Fibroblast of the aortic adventitia (primary cell): ENCODE measurements around the gene SLC44A2. TPM values are rescaled to one million over a fixed set of nuclear protein-coding genes. Genes with fewer than 3 reads are reported as not detected.

Source experiments
- DNase-seq: peaks from one replicate; pipeline ENCODE4 v3.0.0-alpha.2; 2010; ENCODE audit warnings: low read depth
- H3K4me3 ChIP-seq: 2 replicates; pipeline ENCODE4 v1.5.1; 2011; ENCODE audit warnings: low read depth, mild to moderate bottlenecking, control low read depth, low read length, moderate library complexity
- total RNA-seq: library from RNA; depleted of rRNA; stranded (reverse); fragments of >200 nt; gene quantifications from 2 replicates; pipeline ENCODE4 v1.2.3, GENCODE V29; 2012; ENCODE audit warnings: low replicate concordance
- TF ChIP-seq, protein P1 (sequence below): IDR thresholded peaks from 2 replicates; pipeline ENCODE4 v1.5.1; 2011; ENCODE audit warnings: mild to moderate bottlenecking, low read length, control low read depth, inconsistent platforms; ENCODE audit not compliant: insufficient read depth

The SLC44A2 gene
- total RNA-seq, 1 donor = 48.2 TPM

DNA sequence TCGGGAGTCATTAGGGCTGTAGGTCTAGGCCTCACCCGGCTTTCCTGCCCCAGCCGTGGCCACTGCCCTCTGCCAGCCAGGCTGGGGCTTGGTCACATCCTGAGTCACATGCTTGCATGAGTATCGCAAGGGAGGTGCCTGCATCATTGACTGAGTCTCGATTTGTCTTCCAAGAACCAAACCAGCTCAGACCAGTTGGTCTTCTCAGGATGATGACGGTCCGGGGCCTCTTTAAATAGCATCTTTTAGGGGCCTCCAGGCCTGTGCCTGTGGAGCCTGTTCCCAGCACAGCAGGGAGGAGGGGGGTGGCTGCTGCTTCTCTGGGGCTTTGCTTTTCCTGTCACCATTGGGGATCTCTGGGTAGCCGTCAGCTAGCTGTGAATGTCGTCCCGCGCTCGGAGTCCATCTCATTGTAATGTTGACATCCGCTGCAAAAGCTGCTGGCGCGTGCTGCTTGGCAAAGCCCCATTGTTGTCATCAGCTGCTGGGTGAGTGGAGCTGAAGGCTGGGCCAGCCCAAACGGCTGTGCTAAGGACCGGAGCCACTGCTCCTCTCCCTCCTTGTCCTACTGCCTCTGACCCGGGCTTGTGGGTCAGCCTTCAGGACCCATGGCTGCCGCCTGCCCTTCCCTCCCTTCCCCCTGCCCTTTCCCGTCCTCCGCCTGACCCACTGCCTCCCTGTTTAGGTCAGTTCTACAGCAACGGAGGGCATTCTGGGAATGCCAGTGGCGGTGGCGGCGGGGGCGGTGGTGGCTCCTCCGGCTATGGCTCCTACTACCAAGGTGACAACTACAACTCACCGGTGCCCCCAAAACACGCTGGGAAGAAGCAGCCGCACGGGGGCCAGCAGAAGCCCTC is 61.5 kb downstream of the SLC44A2 start:
- DNase-seq = peak; percentile 85
- no peak overlapping the region for H3K4me3 ChIP-seq
- TF ChIP-seq, protein P1, sequence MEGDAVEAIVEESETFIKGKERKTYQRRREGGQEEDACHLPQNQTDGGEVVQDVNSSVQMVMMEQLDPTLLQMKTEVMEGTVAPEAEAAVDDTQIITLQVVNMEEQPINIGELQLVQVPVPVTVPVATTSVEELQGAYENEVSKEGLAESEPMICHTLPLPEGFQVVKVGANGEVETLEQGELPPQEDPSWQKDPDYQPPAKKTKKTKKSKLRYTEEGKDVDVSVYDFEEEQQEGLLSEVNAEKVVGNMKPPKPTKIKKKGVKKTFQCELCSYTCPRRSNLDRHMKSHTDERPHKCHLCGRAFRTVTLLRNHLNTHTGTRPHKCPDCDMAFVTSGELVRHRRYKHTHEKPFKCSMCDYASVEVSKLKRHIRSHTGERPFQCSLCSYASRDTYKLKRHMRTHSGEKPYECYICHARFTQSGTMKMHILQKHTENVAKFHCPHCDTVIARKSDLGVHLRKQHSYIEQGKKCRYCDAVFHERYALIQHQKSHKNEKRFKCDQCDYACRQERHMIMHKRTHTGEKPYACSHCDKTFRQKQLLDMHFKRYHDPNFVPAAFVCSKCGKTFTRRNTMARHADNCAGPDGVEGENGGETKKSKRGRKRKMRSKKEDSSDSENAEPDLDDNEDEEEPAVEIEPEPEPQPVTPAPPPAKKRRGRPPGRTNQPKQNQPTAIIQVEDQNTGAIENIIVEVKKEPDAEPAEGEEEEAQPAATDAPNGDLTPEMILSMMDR = no peak

DNA sequence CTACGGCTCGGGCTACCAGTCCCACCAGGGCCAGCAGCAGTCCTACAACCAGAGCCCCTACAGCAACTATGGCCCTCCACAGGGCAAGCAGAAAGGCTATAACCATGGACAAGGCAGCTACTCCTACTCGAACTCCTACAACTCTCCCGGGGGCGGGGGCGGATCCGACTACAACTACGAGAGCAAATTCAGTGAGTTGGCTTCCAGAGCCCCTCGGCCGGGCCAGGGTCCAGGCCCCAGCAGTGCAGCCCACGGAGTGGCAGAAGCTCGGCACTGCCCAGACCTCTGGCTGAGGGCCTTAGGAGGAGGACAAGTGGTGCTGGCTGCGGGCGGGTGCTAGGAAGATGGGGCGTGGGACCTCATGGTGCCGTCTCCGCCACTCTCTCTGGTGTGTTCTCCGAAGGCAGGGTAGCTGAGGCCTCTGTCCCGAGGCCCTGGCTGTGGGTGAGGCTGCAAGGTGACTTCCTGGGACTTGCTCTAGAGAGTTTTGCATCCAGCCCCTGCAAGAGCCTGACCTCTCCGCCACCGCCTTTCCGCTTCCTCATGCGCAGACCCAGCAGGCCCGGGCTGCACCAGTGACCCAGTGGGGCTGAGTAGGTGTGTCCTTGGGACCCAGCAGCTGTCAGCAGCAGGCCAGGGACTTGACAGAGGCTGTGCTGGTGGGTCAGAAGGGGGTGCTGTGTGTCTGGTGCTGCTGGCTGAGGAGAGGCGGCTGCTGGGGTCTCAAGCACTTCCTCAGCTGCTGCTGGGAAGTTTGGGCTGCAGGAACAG is 62.4 kb downstream of the SLC44A2 start:
- no peak for DNase-seq
- TF ChIP-seq, protein P1 = no peak
- no peak overlapping the region for H3K4me3 ChIP-seq

DNA sequence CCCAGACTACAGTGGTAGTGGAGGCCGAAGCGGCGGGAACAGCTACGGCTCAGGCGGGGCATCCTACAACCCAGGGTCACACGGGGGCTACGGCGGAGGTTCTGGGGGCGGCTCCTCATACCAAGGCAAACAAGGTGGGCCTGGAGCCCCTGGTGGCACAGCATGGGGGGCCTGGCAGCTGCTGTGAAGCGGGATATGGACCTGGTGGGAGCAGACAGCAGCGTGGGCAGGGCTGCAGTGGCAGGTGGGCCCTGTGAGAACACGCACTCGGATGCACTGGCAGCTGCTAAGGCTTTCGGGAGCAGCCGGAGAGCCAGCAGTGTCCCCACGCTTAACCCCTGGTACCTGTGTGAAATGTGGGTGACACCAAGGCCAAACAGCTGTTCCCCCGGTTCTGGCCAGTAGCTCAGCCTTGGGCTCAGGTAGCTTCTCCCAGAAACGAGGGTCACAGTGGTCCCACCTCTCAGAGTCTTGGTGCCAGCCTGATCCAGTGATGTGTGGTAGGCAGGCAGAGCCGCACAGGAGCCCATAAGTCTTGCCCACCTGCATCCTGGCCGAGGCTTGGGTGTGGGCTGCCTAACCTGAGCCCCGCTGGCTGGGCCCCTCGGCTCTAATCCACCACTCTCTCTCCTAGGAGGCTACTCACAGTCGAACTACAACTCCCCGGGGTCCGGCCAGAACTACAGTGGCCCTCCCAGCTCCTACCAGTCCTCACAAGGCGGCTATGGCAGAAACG is 63.4 kb downstream of the SLC44A2 start:
- TF ChIP-seq, protein P1 = no peak
- no peak overlapping the region for H3K4me3 ChIP-seq
- no peak for DNase-seq

DNA sequence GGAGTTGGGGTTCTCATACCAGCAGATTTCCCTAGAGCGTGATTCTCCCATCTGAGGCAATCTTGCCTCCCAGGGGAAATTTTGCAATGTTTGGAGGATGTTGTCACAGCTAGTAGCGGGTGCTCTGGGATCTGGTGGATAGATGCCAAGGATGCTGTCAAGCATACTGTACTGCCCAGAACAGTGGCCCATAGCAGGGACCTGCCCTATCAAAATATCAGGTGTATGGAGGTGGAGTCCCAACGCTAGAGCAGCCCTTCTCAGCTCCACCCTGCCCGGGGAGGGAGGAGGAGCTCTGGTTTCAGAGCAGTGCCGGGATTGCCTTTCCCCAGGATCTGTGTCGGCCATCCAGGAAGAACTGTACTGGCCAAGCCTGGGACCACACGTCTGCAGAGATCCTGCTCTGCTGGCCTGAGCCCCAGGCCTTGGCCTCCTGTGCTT is 65.0 kb downstream of the SLC44A2 start:
- TF ChIP-seq, protein P1 = no peak
- no peak overlapping the region for H3K4me3 ChIP-seq
- DNase-seq = peak; percentile 51

DNA sequence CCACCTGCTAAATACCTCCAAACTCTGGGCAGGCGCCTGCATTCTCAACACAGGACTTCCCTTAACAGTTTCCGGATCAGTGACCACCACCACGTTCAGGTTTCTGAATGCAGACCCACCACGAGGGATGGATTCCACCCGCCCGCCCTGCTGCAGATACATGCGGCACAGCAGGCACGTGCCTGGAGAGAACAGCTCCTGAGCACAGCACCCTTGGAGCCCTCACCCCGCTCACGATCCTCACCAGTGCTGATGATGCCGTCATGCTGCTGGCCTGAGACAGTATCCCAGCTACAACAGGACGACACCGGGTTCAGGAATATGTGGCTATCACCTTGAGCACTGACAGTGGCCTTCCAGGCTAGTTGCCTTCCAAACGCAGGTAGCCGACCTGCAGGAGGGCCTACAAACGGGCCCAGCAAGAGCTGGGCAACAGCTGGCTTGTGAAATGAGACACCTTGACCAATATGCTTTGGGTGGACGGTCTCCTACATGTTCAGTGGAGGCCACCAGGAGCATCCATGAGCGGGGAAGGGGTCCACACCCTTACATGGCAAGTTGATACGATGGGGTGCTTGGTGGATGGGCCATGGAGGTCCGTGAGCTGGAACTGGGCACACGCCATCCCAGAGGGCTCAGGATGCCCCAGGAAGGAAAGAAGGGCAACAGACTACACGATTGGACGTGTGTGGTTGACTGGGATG is 66.0 kb downstream of the SLC44A2 start:
- no peak for DNase-seq
- TF ChIP-seq, protein P1 = no peak

GRCh38 chr19:10691883-10692282 is 66.5 kb downstream of the SLC44A2 start:
- H3K4me3 ChIP-seq = no peak overlapping the region
- TF ChIP-seq, protein P1 = no peak
- DNase-seq = no peak

More for the DNA sequence above, 66.0 kb downstream of the SLC44A2 start:
- H3K4me3 ChIP-seq = no peak overlapping the region
